Measurements from ENCODE around the gene GALNT16. TPM values are rescaled to one million over a fixed set of nuclear protein-coding genes. Genes with fewer than 3 reads are reported as not detected.

GALNT16 gene
- total RNA-seq, 3 donors from 2014 or later: 0.87 to 6.4 (median 1.8) TPM

DNA sequence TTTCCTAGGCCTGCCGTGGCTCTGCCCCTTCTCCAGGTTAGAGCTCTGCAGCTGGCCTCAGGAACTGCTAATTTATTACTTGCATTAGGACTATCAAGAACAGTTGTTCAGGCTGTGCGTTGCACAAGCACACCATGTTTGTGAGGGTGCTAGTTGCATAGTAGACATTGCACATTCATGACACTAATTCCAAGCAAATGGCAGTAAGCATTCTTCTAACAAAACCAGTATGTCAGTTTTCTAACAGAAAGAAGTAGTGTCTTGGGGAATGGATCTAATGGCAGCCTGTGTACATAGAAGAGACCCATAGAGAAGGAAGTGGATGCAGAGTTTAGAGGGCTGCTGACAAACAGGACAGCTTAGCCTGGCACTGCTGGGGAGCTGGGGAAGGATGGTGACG lies 84.2 kb downstream of the GALNT16 start:
- Histone ChIP-seq H3K36me3 (ENCODE audit: low read depth) (no peaks in the 10 kb centered on the region), H3K4me1 (ENCODE audit: low read depth) (no peaks in the 10 kb centered on the region), H3K9me3 (no peaks in the 10 kb centered on the region), H3K4me3 (no peak overlapping the region)
- intact Hi-C loops (cut with DNase I, micrococcal nuclease): loop anchor here in 1 of 2 donors (10.0 kb wide), 1 partner anchor 99 kb away; no protein-coding TSS in a partner anchor
- DNase-seq (peak in 1 of 3 donors; percentile 2), ATAC-seq (no peak)
- TF ChIP-seq, protein P1, sequence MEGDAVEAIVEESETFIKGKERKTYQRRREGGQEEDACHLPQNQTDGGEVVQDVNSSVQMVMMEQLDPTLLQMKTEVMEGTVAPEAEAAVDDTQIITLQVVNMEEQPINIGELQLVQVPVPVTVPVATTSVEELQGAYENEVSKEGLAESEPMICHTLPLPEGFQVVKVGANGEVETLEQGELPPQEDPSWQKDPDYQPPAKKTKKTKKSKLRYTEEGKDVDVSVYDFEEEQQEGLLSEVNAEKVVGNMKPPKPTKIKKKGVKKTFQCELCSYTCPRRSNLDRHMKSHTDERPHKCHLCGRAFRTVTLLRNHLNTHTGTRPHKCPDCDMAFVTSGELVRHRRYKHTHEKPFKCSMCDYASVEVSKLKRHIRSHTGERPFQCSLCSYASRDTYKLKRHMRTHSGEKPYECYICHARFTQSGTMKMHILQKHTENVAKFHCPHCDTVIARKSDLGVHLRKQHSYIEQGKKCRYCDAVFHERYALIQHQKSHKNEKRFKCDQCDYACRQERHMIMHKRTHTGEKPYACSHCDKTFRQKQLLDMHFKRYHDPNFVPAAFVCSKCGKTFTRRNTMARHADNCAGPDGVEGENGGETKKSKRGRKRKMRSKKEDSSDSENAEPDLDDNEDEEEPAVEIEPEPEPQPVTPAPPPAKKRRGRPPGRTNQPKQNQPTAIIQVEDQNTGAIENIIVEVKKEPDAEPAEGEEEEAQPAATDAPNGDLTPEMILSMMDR (IDR thresholded peaks at IDR 0.05): no peak

DNA sequence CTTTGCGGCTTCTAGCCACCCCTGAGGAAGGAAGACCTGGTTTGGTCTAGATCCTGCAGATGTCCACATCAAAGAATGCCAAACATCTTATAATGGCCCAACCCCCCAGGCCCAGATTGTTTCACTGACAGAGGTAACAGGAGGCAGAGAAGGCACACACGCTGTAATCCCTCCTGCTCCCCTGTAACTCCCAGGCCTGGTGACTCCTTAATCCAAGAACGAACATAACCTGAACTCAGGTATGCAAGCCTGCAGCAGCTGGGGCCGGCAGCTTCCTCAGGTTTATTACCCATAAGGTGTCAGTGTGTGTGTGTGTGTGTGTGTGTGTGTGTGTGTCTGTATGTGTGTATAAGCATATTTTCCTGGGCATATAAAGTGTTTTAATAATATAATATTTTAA lies 85.4 kb downstream of the GALNT16 start:
- no peak for ATAC-seq
- TF ChIP-seq, protein P1 (IDR thresholded peaks at IDR 0.05): no peak
- H3K4me3 ChIP-seq: no peak overlapping the region
- no peaks in the 10 kb centered on the region for H3K9me3 ChIP-seq
- H3K36me3 ChIP-seq (ENCODE audit: low read depth): no peaks in the 10 kb centered on the region
- intact Hi-C loops (cut with DNase I, micrococcal nuclease): loop anchor here in 1 of 2 donors (10.0 kb wide), 1 partner anchor 101 kb away; no protein-coding TSS in a partner anchor
- peak in 1 of 3 donors; percentile 23 for DNase-seq
- H3K4me1 ChIP-seq (ENCODE audit: low read depth): no peaks in the 10 kb centered on the region

DNA sequence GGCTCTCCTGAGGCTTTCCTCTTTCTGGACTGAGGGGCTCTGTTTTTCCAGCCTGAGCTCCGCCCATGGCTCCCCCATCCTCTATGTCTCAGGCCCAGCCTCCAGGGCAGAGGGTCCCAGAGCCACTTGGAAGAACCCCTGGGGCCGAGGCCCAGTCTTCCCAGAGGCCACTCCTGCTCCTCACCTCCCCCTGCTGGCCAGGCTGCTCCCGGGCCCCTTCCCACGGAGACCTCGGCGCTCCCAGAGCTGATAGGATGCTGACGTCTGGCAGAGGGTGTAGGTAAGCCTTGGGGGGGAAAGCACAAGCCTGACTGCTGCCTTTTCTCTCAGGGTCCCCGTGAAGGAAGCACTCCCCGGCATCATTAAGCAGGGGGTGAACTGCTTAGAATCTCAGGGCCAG lies 86.8 kb downstream of the GALNT16 start:
- peak; percentile 53 for ATAC-seq
- TF ChIP-seq, protein P1 (IDR thresholded peaks at IDR 0.05): peak; percentile 36
- peak in 2 of 3 donors; percentile 54 to 65 for DNase-seq
- intact Hi-C loops (cut with DNase I, micrococcal nuclease): loop anchor here in 1 of 2 donors (10.0 kb wide), 1 partner anchor 102 kb away; no protein-coding TSS in a partner anchor
- Histone ChIP-seq H3K4me1 (ENCODE audit: low read depth) (no peaks in the 10 kb centered on the region), H3K4me3 (no peak overlapping the region), H3K9me3 (no peaks in the 10 kb centered on the region), H3K36me3 (ENCODE audit: low read depth) (no peaks in the 10 kb centered on the region)

DNA sequence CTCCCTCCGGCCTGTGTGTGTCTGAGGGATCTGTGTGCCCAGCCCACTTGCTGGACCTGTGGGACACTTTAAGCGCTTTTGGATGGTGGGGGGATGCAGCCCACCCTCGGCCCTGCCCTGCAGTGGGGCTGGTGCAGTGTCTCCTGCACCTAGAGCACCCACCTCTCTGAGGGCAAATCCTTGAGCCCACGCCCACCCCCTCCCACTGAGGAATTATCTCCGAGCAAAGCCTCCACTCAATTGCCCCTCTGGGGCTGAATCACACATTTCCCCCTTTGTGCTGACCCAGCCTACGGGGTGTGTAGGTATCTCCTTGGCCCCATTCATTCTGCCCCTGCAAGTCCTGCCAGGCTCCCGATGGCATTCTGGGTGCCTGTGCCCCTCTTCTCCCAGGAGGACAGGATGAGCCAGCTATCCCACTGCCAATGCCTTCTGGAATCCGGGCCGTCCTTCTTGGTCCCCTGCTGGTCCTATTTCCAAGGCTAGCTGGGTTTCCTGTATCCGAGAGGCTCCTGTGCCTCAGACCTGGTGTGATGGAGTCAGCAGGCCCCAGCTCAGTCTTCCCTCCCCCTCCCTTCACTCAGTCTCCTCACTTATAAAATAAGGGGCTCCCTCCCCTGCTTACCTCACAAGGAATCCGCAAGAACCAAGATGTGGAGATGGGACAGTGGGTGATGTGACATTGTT lies 89.3 kb downstream of the GALNT16 start:
- intact Hi-C loops (cut with DNase I, micrococcal nuclease): loop anchor here in 1 of 2 donors (10.0 kb wide), 1 partner anchor 104 kb away; no protein-coding TSS in a partner anchor
- no peaks in the 10 kb centered on the region for H3K4me1 ChIP-seq (ENCODE audit: low read depth)
- no peak overlapping the region for H3K4me3 ChIP-seq
- no peaks in the 10 kb centered on the region for H3K36me3 ChIP-seq (ENCODE audit: low read depth)
- ATAC-seq (no peak), DNase-seq (no peak)
- TF ChIP-seq, protein P1 (IDR thresholded peaks at IDR 0.05): no peak
- H3K9me3 ChIP-seq: no peaks in the 10 kb centered on the region

DNA sequence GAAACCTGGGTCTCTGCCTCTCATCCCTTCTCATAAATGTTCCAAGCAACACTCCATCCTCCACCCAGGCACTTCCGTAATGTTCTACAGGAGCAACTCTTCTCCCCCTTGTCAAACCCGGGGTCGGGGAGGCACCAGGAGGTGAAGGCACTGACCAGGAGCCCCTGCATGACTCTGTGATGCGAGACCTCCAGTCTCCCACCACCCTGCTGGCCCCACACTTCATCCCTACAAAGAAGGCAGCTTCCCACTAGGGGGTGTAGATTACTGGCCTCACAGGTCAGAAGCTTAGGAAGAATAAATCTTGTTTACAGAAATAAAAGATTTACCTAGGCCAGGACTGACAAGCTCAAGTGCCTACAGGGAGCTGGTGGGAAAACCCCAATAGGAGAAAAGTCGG lies 90.9 kb downstream of the GALNT16 start:
- Histone ChIP-seq H3K9me3 (no peaks in the 10 kb centered on the region), H3K4me1 (ENCODE audit: low read depth) (no peaks in the 10 kb centered on the region), H3K4me3 (no peak overlapping the region), H3K36me3 (ENCODE audit: low read depth) (no peaks in the 10 kb centered on the region)
- intact Hi-C loops (cut with DNase I, micrococcal nuclease): no loop called here
- TF ChIP-seq, protein P1 (IDR thresholded peaks at IDR 0.05): no peak
- DNase-seq (no peak), ATAC-seq (no peak)
